ENCODE results near the gene ADAMTS7.

DNA sequence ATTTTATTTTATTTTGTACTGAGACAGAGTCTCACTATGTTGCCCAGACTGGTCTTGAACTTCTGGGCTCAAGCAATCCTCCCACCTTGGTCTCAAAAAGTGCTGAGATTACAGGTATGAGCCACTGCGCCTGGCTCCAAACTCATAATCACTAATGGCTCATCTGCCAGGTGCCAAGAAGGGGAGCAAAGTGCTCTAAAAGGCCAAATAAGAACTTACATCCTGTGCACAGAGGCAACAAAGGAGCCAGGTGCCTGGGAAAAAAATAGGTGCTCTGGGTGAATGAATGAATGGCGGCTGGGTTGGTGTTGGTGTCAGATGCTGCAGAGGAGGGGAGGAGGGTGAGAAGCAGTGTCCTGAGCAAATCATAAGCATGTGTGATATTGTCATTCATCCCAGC, 25.9 kb upstream of the ADAMTS7 start:
- TF ChIP-seq, protein P1, sequence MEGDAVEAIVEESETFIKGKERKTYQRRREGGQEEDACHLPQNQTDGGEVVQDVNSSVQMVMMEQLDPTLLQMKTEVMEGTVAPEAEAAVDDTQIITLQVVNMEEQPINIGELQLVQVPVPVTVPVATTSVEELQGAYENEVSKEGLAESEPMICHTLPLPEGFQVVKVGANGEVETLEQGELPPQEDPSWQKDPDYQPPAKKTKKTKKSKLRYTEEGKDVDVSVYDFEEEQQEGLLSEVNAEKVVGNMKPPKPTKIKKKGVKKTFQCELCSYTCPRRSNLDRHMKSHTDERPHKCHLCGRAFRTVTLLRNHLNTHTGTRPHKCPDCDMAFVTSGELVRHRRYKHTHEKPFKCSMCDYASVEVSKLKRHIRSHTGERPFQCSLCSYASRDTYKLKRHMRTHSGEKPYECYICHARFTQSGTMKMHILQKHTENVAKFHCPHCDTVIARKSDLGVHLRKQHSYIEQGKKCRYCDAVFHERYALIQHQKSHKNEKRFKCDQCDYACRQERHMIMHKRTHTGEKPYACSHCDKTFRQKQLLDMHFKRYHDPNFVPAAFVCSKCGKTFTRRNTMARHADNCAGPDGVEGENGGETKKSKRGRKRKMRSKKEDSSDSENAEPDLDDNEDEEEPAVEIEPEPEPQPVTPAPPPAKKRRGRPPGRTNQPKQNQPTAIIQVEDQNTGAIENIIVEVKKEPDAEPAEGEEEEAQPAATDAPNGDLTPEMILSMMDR (conservative IDR thresholded peaks at IDR 0.05 in 1 of 2, IDR thresholded peaks at IDR 0.05 in 1 of 2; ENCODE audit: low read depth in 1 of 2, low read length in 2 of 2): no peak
- no peak for TF ChIP-seq EZH2 (IDR thresholded peaks at IDR 0.05; ENCODE audit: low read length, missing control alignments)

Data from fibroblast of lung (primary cell).